H1 (cell line): ENCODE data around the gene FTHL17. TPM values are rescaled to one million over a fixed set of nuclear protein-coding genes. Genes with fewer than 3 reads are reported as not detected.

Experiments used
- CBX5 ChIP-seq: fragments of 300-800, 300-1000 bp; sonication (generic); IDR thresholded peaks from 2 replicates; pipeline ENCODE4 v1.7.1; 2016; ENCODE audit warnings: antibody characterized with exemption, low read length, low read depth
- FOSL1 ChIP-seq: IDR thresholded peaks from 2 replicates; pipeline ENCODE4 v1.6.1; 2011; ENCODE audit warnings: mild to moderate bottlenecking, low read depth, low read length, moderate library complexity; ENCODE audit not compliant: insufficient read depth
- GTF2F1 ChIP-seq: IDR thresholded peaks from 2 replicates; pipeline ENCODE4 v1.6.1; 2012; ENCODE audit warnings: low read depth, low read length, improper control_type of control experiment, borderline replicate concordance
- HDAC6 ChIP-seq: IDR thresholded peaks from one replicate; pipeline ENCODE4 v1.7.1; 2012; ENCODE audit warnings: low read depth, mild to moderate bottlenecking, inconsistent platforms, low read length, moderate library complexity
- RAD21 ChIP-seq, 2 experiments: IDR thresholded peaks in 1 of 2; conservative IDR thresholded peaks in 1 of 2; 2 replicates each; pipeline ENCODE4 v1.6.1; 2011; ENCODE audit warnings: low read depth in 2 of 2, low read length in 2 of 2, improper control_type of control experiment in 1 of 2, inconsistent platforms in 1 of 2, mild to moderate bottlenecking in 1 of 2, moderate library complexity in 1 of 2
- polyA plus RNA-seq, 7 experiments: library from polyadenylated mRNA; depleted of rRNA in 3 of 7; stranded (reverse) in 5 of 7; unstranded in 2 of 7; fragments of >200 nt in 5 of 7; fragments of 200-250 nt in 2 of 7; gene quantifications; 1 replicate in 5 of 7; 2 replicates in 1 of 7; 4 replicates in 1 of 7; pipeline versions ENCODE4 v1.2.1 to v1.2.3, GENCODE V29; 2011 to 2013; ENCODE audit warnings: missing spikeins in 2 of 7, mixed read lengths in 2 of 7
- total RNA-seq: library from RNA; stranded (reverse); fragmentation: NEBNext Ultra II Directional; extraction: Animal tissue kit (Norgen Biotek cat#: 25700); gene quantifications from 2 replicates; pipeline ENCODE4 v1.2.1, GENCODE V29; 2021

The FTHL17 gene
- total and polyA plus RNA-seq, 2 of the 8 experiments (the other 6 are each of a cell fraction or from before 2014, with no cell fraction given): not detected

DNA sequence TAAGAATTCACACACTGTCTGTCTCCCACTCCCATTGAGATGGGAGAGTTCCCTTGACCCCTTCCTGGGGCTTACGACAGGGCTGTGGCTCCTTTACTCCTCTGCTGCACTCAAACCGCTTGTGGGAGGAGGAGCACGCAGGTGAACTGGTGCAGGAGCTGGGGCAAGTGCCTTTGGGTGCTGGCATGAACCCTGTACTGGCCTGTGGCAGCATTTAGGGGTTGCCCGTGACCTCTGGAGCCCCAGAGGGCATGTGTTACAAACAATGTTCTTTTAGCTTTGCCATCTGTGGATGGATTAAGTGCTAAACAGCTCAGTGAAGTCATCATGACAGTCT, 21.8 kb upstream of the FTHL17 start (continued):
- TF ChIP-seq CBX5: no peak
- TF ChIP-seq RAD21 (IDR thresholded peaks at IDR 0.05 in 1 of 2, conservative IDR thresholded peaks at IDR 0.05 in 1 of 2; ENCODE audit: low read depth in 2 of 2, low read length in 2 of 2): no peak
- no peak for TF ChIP-seq FOSL1
- TF ChIP-seq GTF2F1: no peak
- TF ChIP-seq HDAC6: no peak
